ENCODE data around the gene RNU2-1. TPM values are rescaled to one million over a fixed set of nuclear protein-coding genes. Genes with fewer than 3 reads are reported as not detected.
"Not testable (repeated sequence)": the region's sequence is repeated elsewhere in the genome, so short reads cannot be mapped to it uniquely, and the experiment has no call there.

RNU2-1 gene
- polyA plus RNA-seq, 1 of the 3 experiments (the other 2 are of a cell fraction), result not detected

GRCh38 chr17:43211123-43211479, 22.7 kb downstream of the RNU2-1 start (continued):
- TF ChIP-seq CTCF (IDR thresholded peaks at IDR 0.05) (no peak), GATA2 (CRISPR knock-in tag; IDR thresholded peaks at IDR 0.05) (no peak), ZBTB33 (IDR thresholded peaks at IDR 0.05; ENCODE audit: borderline replicate concordance, low read depth) (no peak), MXI1 (IDR thresholded peaks at IDR 0.05; ENCODE audit: low read depth, low read length) (no peak), RFX5 (IDR thresholded peaks at IDR 0.05; ENCODE audit: low read length) (no peak), SMC3 (IDR thresholded peaks at IDR 0.05; ENCODE audit: low read depth, low read length) (no peak)

- Histone ChIP-seq H3K9me2 (no peaks in the 10 kb centered on the region), H3K27ac (ENCODE audit: low read depth in 2 of 2, low read length in 1 of 2) (no peak overlapping the region), H3K4me3 (ENCODE audit: low read depth in 2 of 2, low read length in 1 of 2) (no peak overlapping the region), H2AFZ (ENCODE audit: low read depth) (no peak overlapping the region), H3K4me2 (no peak overlapping the region), H3F3A (replicated peaks; ENCODE audit: insufficient read depth) (peaks cover 9% of the 10 kb centered on the region), H3K9ac (no peak overlapping the region), H3K36me3 (replicated peaks in 1 of 2; ENCODE audit: control insufficient read depth in 1 of 2, insufficient read depth in 2 of 2, low read length in 1 of 2) (peaks cover 23 to 37% of the 10 kb centered on the region in 2 experiments), H4K20me1 (ENCODE audit: insufficient read depth) (no peaks in the 10 kb centered on the region), H3K9me3 (no peaks in the 10 kb centered on the region), H3K4me1 (ENCODE audit: control insufficient read depth in 1 of 2, insufficient read depth in 2 of 2, low read depth in 1 of 2, low read length in 1 of 2) (no peaks in the 10 kb centered on the region), H3K27me3 (ENCODE audit: insufficient read depth) (no peaks in the 10 kb centered on the region), H3K79me2 (ENCODE audit: insufficient read depth) (no peaks in the 10 kb centered on the region)
- ChIA-PET CTCF (interaction anchor here (2.0 kb wide), 1 partner anchor 10 kb away, joined by 6 read pairs; no protein-coding TSS in a partner anchor), POLR2A (no interaction called here)
- no peak for DNase-seq
- TF ChIP-seq MEF2A (IDR thresholded peaks at IDR 0.05; ENCODE audit: borderline replicate concordance, low read depth) (no peak), TEAD4 (IDR thresholded peaks at IDR 0.05; ENCODE audit: borderline replicate concordance, insufficient read depth) (no peak), POLR2AphosphoS5 (IDR thresholded peaks at IDR 0.05; ENCODE audit: low read depth, low read length) (no peak), GABPA (IDR thresholded peaks at IDR 0.05; ENCODE audit: low read depth) (no peak), PBX3 (IDR thresholded peaks at IDR 0.05) (no peak), TCF12 (IDR thresholded peaks at IDR 0.05) (no peak), NFIC (IDR thresholded peaks at IDR 0.05; ENCODE audit: borderline replicate concordance) (no peak), USF2 (IDR thresholded peaks at IDR 0.05; ENCODE audit: borderline replicate concordance, low read depth, low read length) (no peak), GATA2 (CRISPR knock-in tag; IDR thresholded peaks at IDR 0.05) (no peak), TAF1 (IDR thresholded peaks at IDR 0.05; ENCODE audit: borderline replicate concordance, low read depth, low read length) (no peak)
- WGBS (ENCODE audit: low lambda C conversion rate), result 54% methylated on average over 3 of the region's 3 CpGs
Measured at GRCh38 chr17:43210576-43210975, 23.2 kb downstream of the RNU2-1 start.

- H3K27ac ChIP-seq (ENCODE audit: low read depth in 2 of 2, low read length in 1 of 2); H3K4me1 ChIP-seq (ENCODE audit: control insufficient read depth in 1 of 2, insufficient read depth in 2 of 2, low read depth in 1 of 2, low read length in 1 of 2); H3K27me3 ChIP-seq (ENCODE audit: insufficient read depth); H3F3A ChIP-seq (replicated peaks; ENCODE audit: insufficient read depth); DNase-seq; H2AFZ ChIP-seq (ENCODE audit: low read depth); H3K4me2 ChIP-seq; H3K9ac ChIP-seq; H4K20me1 ChIP-seq (ENCODE audit: insufficient read depth); CTCF ChIA-PET; H3K4me3 ChIP-seq (ENCODE audit: low read depth in 2 of 2, low read length in 1 of 2); H3K9me3 ChIP-seq; H3K9me2 ChIP-seq; H3K79me2 ChIP-seq (ENCODE audit: insufficient read depth); POLR2A ChIA-PET: not testable (repeated sequence)
- WGBS (ENCODE audit: low lambda C conversion rate), result 88% methylated on average over 3 of the region's 3 CpGs
- peaks cover 40 to 56% of the 10 kb centered on the region in 2 experiments for H3K36me3 ChIP-seq (replicated peaks in 1 of 2; ENCODE audit: control insufficient read depth in 1 of 2, insufficient read depth in 2 of 2, low read length in 1 of 2)
Measured at GRCh38 chr17:43203013-43203412, 30.8 kb downstream of the RNU2-1 start.
